Measurements from ENCODE around the gene MRAP.

Gene MRAP

GRCh38 chr21:32282992-32283391 is 15.7 kb upstream of the MRAP start:
- Histone ChIP-seq H3K27me3 (ENCODE audit: control insufficient read depth, low read length) (no peaks in the 10 kb centered on the region), H3K4me2 (ENCODE audit: low read length) (no peak overlapping the region)

DNA sequence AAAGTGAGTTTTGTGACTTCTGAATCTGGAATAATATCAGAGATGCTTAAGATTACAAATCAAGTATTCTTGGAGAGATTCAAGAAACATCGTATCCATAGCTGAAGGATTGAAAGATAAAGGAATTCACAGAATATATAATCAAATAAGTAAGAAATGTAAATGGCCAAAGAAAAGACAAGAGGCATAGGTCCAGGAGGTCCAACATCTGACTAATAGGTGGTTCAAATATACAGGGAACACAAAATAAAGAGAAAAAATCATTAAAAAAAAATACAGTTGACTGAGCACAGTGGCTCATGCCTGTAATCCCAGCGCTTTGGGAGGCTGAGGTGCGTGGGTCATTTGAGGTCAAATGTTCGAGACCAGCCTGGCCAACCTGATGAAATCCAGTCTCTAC is 13.2 kb upstream of the MRAP start:
- Histone ChIP-seq H3K36me3 (ENCODE audit: control insufficient read depth, low read length) (no peaks in the 10 kb centered on the region), H3K27me3 (ENCODE audit: control insufficient read depth, low read length) (no peaks in the 10 kb centered on the region), H3K4me2 (ENCODE audit: low read length) (no peak overlapping the region), H3K4me1 (ENCODE audit: control insufficient read depth, low read length) (no peaks in the 10 kb centered on the region), H3K4me3 (ENCODE audit: low read length) (no peak overlapping the region), H4K20me1 (ENCODE audit: control insufficient read depth, insufficient read depth, low read depth, low read length) (no peaks in the 10 kb centered on the region), H3K9me2 (replicated peaks; ENCODE audit: control insufficient read depth, low read length) (no peaks in the 10 kb centered on the region), H3K9me3 (ENCODE audit: control insufficient read depth, insufficient read depth, low read length) (no peaks in the 10 kb centered on the region), H3K27ac (ENCODE audit: low read depth, low read length) (no peak overlapping the region), H3K79me2 (ENCODE audit: control insufficient read depth, low read length) (no peaks in the 10 kb centered on the region), H3F3A (ENCODE audit: control insufficient read depth, insufficient read depth) (no peaks in the 10 kb centered on the region)
- TF ChIP-seq EZH2phosphoT487 (IDR thresholded peaks at IDR 0.05; ENCODE audit: borderline replicate concordance, low read length) = no peak
- TF ChIP-seq, protein P1, sequence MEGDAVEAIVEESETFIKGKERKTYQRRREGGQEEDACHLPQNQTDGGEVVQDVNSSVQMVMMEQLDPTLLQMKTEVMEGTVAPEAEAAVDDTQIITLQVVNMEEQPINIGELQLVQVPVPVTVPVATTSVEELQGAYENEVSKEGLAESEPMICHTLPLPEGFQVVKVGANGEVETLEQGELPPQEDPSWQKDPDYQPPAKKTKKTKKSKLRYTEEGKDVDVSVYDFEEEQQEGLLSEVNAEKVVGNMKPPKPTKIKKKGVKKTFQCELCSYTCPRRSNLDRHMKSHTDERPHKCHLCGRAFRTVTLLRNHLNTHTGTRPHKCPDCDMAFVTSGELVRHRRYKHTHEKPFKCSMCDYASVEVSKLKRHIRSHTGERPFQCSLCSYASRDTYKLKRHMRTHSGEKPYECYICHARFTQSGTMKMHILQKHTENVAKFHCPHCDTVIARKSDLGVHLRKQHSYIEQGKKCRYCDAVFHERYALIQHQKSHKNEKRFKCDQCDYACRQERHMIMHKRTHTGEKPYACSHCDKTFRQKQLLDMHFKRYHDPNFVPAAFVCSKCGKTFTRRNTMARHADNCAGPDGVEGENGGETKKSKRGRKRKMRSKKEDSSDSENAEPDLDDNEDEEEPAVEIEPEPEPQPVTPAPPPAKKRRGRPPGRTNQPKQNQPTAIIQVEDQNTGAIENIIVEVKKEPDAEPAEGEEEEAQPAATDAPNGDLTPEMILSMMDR (IDR thresholded peaks at IDR 0.05; ENCODE audit: low read depth, low read length, poor library complexity, severe bottlenecking) = no peak

More at GRCh38 chr21:32282992-32283391, 15.7 kb upstream of the MRAP start:
- peaks cover 10% of the 10 kb centered on the region for H3K4me1 ChIP-seq (ENCODE audit: control insufficient read depth, low read length)
- TF ChIP-seq EZH2phosphoT487 (IDR thresholded peaks at IDR 0.05; ENCODE audit: borderline replicate concordance, low read length) = no peak
- TF ChIP-seq, protein P1 (IDR thresholded peaks at IDR 0.05; ENCODE audit: low read depth, low read length, poor library complexity, severe bottlenecking) = no peak
- no peak overlapping the region for H3K27ac ChIP-seq (ENCODE audit: low read depth, low read length)
- no peaks in the 10 kb centered on the region for H4K20me1 ChIP-seq (ENCODE audit: control insufficient read depth, insufficient read depth, low read depth, low read length)
- H3F3A ChIP-seq (ENCODE audit: control insufficient read depth, insufficient read depth) = no peaks in the 10 kb centered on the region
- no peaks in the 10 kb centered on the region for H3K9me2 ChIP-seq (replicated peaks; ENCODE audit: control insufficient read depth, low read length)
- no peak overlapping the region for H3K4me3 ChIP-seq (ENCODE audit: low read length)
- H3K79me2 ChIP-seq (ENCODE audit: control insufficient read depth, low read length) = peaks cover 19% of the 10 kb centered on the region
- H3K36me3 ChIP-seq (ENCODE audit: control insufficient read depth, low read length) = no peaks in the 10 kb centered on the region
- no peaks in the 10 kb centered on the region for H3K9me3 ChIP-seq (ENCODE audit: control insufficient read depth, insufficient read depth, low read length)

DNA sequence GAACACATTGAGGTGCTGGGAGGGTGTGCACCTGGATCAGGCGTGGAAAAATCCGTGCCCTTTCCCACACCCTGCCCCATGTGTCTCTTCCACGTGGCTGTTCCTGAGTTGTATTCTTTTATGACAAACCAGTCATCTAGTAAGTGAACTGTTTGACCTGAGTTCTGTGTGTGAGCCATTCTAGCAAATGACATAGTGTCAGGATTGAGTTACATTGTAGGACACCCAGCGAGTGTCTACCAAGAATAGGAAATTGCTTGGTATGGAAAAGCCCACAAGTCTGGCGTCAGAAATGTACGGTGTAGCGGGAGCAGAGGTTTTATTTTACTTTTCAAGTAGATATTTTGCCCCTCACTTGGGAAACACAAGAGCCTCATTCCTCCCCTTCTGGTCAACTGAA is 1.2 kb upstream of the MRAP start:
- Histone ChIP-seq H3F3A (ENCODE audit: control insufficient read depth, insufficient read depth) (peaks cover 3% of the 10 kb centered on the region; the same call in 1 of the 2 replicates), H3K4me1 (ENCODE audit: control insufficient read depth, low read length) (no peaks in the 10 kb centered on the region), H3K27ac (ENCODE audit: low read depth, low read length) (no peak overlapping the region), H3K4me3 (ENCODE audit: low read length) (no peak overlapping the region), H3K4me2 (ENCODE audit: low read length) (no peak overlapping the region), H3K27me3 (ENCODE audit: control insufficient read depth, low read length) (no peaks in the 10 kb centered on the region), H3K9me3 (ENCODE audit: control insufficient read depth, insufficient read depth, low read length) (no peaks in the 10 kb centered on the region), H3K79me2 (ENCODE audit: control insufficient read depth, low read length) (no peaks in the 10 kb centered on the region), H4K20me1 (ENCODE audit: control insufficient read depth, insufficient read depth, low read depth, low read length) (no peaks in the 10 kb centered on the region), H3K9me2 (replicated peaks; ENCODE audit: control insufficient read depth, low read length) (no peaks in the 10 kb centered on the region), H3K36me3 (ENCODE audit: control insufficient read depth, low read length) (peaks cover 8% of the 10 kb centered on the region; the same call in 1 of the 2 replicates)
- TF ChIP-seq, protein P1 (IDR thresholded peaks at IDR 0.05; ENCODE audit: low read depth, low read length, poor library complexity, severe bottlenecking) = no peak
- no peak for TF ChIP-seq EZH2phosphoT487 (IDR thresholded peaks at IDR 0.05; ENCODE audit: borderline replicate concordance, low read length)
